HepG2 (cell line): ENCODE data around the gene CHPF.

Experiments
- AFF4 ChIP-seq: sonication (generic); formaldehyde crosslinking; IDR thresholded peaks from 2 replicates; pipeline ENCODE4 v1.4.0; 2020; ENCODE audit warnings: missing genetic modification reagents
- FOXA1 ChIP-seq, 2 experiments: fragments of 450-650 bp in 1 of 2; sonication (generic) in 1 of 2; formaldehyde crosslinking in 1 of 2; IDR thresholded peaks; 2 replicates each; pipeline versions ENCODE4 v1.4.0 to v1.6.1; 2016 to 2020; ENCODE audit warnings: missing genetic modification reagents in 1 of 2
- NR1H2 ChIP-seq: sonication (generic); formaldehyde crosslinking; IDR thresholded peaks from 2 replicates; pipeline ENCODE4 v1.8.1; 2022; ENCODE audit warnings: low read depth, missing genetic modification reagents, borderline replicate concordance
- TF ChIP-seq, protein P1 (sequence below): sonication (generic); formaldehyde crosslinking; IDR thresholded peaks from 2 replicates; pipeline ENCODE4 v1.5.0; 2020; ENCODE audit warnings: mild to moderate bottlenecking, missing genetic modification reagents, moderate library complexity
- TF ChIP-seq, protein P2 (sequence below): sonication (generic); formaldehyde crosslinking; IDR thresholded peaks from 2 replicates; pipeline ENCODE4 v1.5.0; 2020; ENCODE audit warnings: missing genetic modification reagents

- TF ChIP-seq, protein P1, sequence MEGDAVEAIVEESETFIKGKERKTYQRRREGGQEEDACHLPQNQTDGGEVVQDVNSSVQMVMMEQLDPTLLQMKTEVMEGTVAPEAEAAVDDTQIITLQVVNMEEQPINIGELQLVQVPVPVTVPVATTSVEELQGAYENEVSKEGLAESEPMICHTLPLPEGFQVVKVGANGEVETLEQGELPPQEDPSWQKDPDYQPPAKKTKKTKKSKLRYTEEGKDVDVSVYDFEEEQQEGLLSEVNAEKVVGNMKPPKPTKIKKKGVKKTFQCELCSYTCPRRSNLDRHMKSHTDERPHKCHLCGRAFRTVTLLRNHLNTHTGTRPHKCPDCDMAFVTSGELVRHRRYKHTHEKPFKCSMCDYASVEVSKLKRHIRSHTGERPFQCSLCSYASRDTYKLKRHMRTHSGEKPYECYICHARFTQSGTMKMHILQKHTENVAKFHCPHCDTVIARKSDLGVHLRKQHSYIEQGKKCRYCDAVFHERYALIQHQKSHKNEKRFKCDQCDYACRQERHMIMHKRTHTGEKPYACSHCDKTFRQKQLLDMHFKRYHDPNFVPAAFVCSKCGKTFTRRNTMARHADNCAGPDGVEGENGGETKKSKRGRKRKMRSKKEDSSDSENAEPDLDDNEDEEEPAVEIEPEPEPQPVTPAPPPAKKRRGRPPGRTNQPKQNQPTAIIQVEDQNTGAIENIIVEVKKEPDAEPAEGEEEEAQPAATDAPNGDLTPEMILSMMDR, result no peak
- TF ChIP-seq FOXA1 (IDR thresholded peaks at IDR 0.05) (no peak), FOXA1 (CRISPR knock-in tag; IDR thresholded peaks at IDR 0.05) (no peak), AFF4 (CRISPR knock-in tag) (no peak), NR1H2 (CRISPR knock-in tag) (no peak)
- TF ChIP-seq, protein P2, sequence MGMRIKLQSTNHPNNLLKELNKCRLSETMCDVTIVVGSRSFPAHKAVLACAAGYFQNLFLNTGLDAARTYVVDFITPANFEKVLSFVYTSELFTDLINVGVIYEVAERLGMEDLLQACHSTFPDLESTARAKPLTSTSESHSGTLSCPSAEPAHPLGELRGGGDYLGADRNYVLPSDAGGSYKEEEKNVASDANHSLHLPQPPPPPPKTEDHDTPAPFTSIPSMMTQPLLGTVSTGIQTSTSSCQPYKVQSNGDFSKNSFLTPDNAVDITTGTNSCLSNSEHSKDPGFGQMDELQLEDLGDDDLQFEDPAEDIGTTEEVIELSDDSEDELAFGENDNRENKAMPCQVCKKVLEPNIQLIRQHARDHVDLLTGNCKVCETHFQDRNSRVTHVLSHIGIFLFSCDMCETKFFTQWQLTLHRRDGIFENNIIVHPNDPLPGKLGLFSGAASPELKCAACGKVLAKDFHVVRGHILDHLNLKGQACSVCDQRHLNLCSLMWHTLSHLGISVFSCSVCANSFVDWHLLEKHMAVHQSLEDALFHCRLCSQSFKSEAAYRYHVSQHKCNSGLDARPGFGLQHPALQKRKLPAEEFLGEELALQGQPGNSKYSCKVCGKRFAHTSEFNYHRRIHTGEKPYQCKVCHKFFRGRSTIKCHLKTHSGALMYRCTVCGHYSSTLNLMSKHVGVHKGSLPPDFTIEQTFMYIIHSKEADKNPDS (CRISPR knock-in tag), result no peak
Measured at GRCh38 chr2:219499555-219499954, 44.1 kb downstream of the CHPF start.
